ENCODE measurements around the gene SLC6A4. TPM values are rescaled to one million over a fixed set of nuclear protein-coding genes. Genes with fewer than 3 reads are reported as not detected.

The SLC6A4 gene
- total and polyA plus RNA-seq, 4 donors: 3.5 to 12.7 (median 8.8) TPM

- no peak for DNase-seq
- H3K36me3 ChIP-seq (ENCODE audit: control insufficient read depth in 4 of 4, insufficient read depth in 4 of 4, low read length in 4 of 4): peaks cover 11 to 31% (median 17%) of the 10 kb centered on the region in 4 donors
- no peaks in the 10 kb centered on the region for H3K27me3 ChIP-seq (ENCODE audit: control insufficient read depth in 3 of 3, insufficient read depth in 3 of 3, low read length in 2 of 3)
- no peak overlapping the region for H3K9ac ChIP-seq (ENCODE audit: insufficient read depth in 1 of 2, low read length in 2 of 2)
- H3K4me1 ChIP-seq (ENCODE audit: control insufficient read depth in 5 of 5, insufficient read depth in 5 of 5, low read length in 5 of 5): no peaks in the 10 kb centered on the region
- H3K27ac ChIP-seq (ENCODE audit: low read depth in 1 of 2, low read length in 1 of 2): no peak overlapping the region
- WGBS, 2 donors: 79 to 84% methylated on average over 2 of the region's 2 CpGs
- no peak overlapping the region for H3K4me3 ChIP-seq
- TF ChIP-seq CTCF (IDR thresholded peaks at IDR 0.05; ENCODE audit: control extremely low read depth, extremely low read depth): no peak
- no peaks in the 10 kb centered on the region for H3K9me3 ChIP-seq (ENCODE audit: control insufficient read depth in 4 of 4, insufficient read depth in 3 of 4, low read length in 3 of 4)
- no peak for ATAC-seq (ENCODE audit: insufficient read depth, low FRiP score)
Measured at GRCh38 chr17:30248786-30249185, 13.3 kb upstream of the SLC6A4 start.

DNA sequence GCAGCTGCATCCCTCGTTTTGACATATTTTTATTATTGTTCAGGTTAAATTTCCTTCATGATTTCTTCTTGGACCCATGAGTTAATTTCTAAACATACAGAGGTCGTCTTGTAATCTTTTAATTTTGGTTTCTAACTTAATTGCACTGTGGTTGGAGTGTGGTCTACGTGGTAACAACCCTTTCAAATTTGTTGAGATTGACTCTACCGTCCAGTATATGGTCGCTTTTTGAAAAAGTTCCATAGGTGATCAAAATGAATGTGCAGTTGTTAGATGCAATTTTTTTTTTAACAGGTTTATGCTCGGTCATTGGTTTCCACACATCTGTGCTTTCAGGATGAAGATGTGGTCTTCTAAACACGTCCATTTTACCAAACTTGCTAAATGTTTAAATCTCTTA, 11.0 kb upstream of the SLC6A4 start:
- DNase-seq: no peak
- no peak overlapping the region for H3K4me3 ChIP-seq
- H3K9me3 ChIP-seq (ENCODE audit: control insufficient read depth in 4 of 4, insufficient read depth in 3 of 4, low read length in 3 of 4): no peaks in the 10 kb centered on the region
- no peaks in the 10 kb centered on the region for H3K27me3 ChIP-seq (ENCODE audit: control insufficient read depth in 3 of 3, insufficient read depth in 3 of 3, low read length in 2 of 3)
- no peak for ATAC-seq (ENCODE audit: insufficient read depth, low FRiP score)
- H3K27ac ChIP-seq (ENCODE audit: low read depth in 1 of 2, low read length in 1 of 2): no peak overlapping the region
- no peak overlapping the region for H3K9ac ChIP-seq (ENCODE audit: insufficient read depth in 1 of 2, low read length in 2 of 2)
- 85 to 86% methylated on average over 7 of the region's 7 CpGs for WGBS, 2 donors
- H3K4me1 ChIP-seq (ENCODE audit: control insufficient read depth in 5 of 5, insufficient read depth in 5 of 5, low read length in 5 of 5): no peaks in the 10 kb centered on the region
- peaks cover 10 to 26% (median 12%) of the 10 kb centered on the region in 4 donors for H3K36me3 ChIP-seq (ENCODE audit: control insufficient read depth in 4 of 4, insufficient read depth in 4 of 4, low read length in 4 of 4)
- TF ChIP-seq CTCF (IDR thresholded peaks at IDR 0.05; ENCODE audit: control extremely low read depth, extremely low read depth): no peak

DNA sequence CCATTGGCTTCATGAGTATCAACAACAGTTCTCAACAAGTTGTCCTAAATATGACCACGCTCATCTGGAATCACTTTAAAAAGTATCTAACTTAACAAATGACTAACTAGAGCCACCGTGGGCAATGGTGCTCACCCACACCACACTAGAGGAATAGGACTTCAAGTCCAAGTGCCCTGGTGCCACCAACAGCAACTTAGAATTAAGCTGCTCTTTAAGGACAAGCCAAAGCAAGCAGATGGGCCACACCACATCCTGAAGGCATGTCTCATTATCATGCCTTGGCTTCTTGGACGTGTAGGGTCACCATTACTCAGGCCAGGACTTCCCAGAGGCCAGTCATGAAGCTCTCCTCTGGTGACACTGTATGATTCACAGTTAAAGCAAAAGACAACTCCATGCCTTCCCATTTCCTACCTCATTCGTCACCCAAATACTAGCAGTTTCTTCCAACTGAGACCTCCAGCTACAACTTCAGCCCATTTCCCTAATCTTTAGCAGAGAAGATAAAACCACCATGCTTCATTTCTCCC, 9.4 kb upstream of the SLC6A4 start:
- no peak for DNase-seq
- peaks cover 7 to 20% (median 9%) of the 10 kb centered on the region in 4 donors for H3K36me3 ChIP-seq (ENCODE audit: control insufficient read depth in 4 of 4, insufficient read depth in 4 of 4, low read length in 4 of 4)
- no peak for TF ChIP-seq CTCF (IDR thresholded peaks at IDR 0.05; ENCODE audit: control extremely low read depth, extremely low read depth)
- peaks cover 0 to 3% (median 0%) of the 10 kb centered on the region in 3 donors for H3K27me3 ChIP-seq (ENCODE audit: control insufficient read depth in 3 of 3, insufficient read depth in 3 of 3, low read length in 2 of 3)
- no peak overlapping the region for H3K27ac ChIP-seq (ENCODE audit: low read depth in 1 of 2, low read length in 1 of 2)
- H3K9me3 ChIP-seq (ENCODE audit: control insufficient read depth in 4 of 4, insufficient read depth in 3 of 4, low read length in 3 of 4): peaks cover 0 to 2% (median 0%) of the 10 kb centered on the region in 4 donors
- no peak overlapping the region for H3K4me3 ChIP-seq
- H3K4me1 ChIP-seq (ENCODE audit: control insufficient read depth in 5 of 5, insufficient read depth in 5 of 5, low read length in 5 of 5): no peaks in the 10 kb centered on the region
- no peak overlapping the region for H3K9ac ChIP-seq (ENCODE audit: insufficient read depth in 1 of 2, low read length in 2 of 2)
- 74 to 83% methylated on average over 4 of the region's 4 CpGs for WGBS, 2 donors
- ATAC-seq (ENCODE audit: insufficient read depth, low FRiP score): no peak

DNA sequence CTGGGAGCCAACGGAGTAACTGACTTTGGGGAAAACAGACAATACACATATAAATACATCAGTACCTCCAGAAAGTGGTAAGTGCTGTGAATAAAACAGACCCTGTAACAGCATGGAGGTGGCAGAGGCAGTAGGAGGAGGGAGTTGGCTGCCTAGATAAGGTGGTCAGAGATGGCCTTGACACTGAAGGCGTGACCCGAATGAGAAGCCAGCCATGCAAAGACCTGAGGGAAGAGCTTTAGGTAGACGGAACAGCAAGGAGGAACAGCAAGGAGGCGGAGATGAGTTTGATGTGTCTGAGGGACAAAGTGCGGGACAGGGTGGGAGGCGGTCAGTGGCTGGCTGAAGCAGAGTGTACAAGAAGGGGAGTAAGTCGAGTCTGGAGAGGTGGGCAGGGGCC, 8.1 kb upstream of the SLC6A4 start:
- TF ChIP-seq CTCF (IDR thresholded peaks at IDR 0.05; ENCODE audit: control extremely low read depth, extremely low read depth): no peak
- Histone ChIP-seq H3K9ac (ENCODE audit: insufficient read depth in 1 of 2, low read length in 2 of 2) (no peak overlapping the region), H3K4me1 (ENCODE audit: control insufficient read depth in 5 of 5, insufficient read depth in 5 of 5, low read length in 5 of 5) (peaks cover 0 to 1% (median 0%) of the 10 kb centered on the region in 5 donors), H3K27ac (ENCODE audit: low read depth in 1 of 2, low read length in 1 of 2) (no peak overlapping the region), H3K27me3 (ENCODE audit: control insufficient read depth in 3 of 3, insufficient read depth in 3 of 3, low read length in 2 of 3) (peaks cover 0 to 10% (median 8%) of the 10 kb centered on the region in 3 donors), H3K36me3 (ENCODE audit: control insufficient read depth in 4 of 4, insufficient read depth in 4 of 4, low read length in 4 of 4) (peaks cover 1 to 9% (median 6%) of the 10 kb centered on the region in 4 donors), H3K9me3 (ENCODE audit: control insufficient read depth in 4 of 4, insufficient read depth in 3 of 4, low read length in 3 of 4) (peaks cover 0 to 2% (median 0%) of the 10 kb centered on the region in 4 donors), H3K4me3 (no peak overlapping the region)
- no peak for ATAC-seq (ENCODE audit: insufficient read depth, low FRiP score)
- DNase-seq: no peak
- 91 to 95% methylated on average over 8 of the region's 8 CpGs for WGBS, 2 donors

All from lung (tissue), 12 donors.